AG08396 (cell line): Measurements from ENCODE around the gene NFIB.

Experiments
- DNase-seq: peaks from one replicate; pipeline ENCODE4 v3.0.0; 2012; ENCODE audit warnings: low spot score, mixed read lengths

NFIB gene

DNA sequence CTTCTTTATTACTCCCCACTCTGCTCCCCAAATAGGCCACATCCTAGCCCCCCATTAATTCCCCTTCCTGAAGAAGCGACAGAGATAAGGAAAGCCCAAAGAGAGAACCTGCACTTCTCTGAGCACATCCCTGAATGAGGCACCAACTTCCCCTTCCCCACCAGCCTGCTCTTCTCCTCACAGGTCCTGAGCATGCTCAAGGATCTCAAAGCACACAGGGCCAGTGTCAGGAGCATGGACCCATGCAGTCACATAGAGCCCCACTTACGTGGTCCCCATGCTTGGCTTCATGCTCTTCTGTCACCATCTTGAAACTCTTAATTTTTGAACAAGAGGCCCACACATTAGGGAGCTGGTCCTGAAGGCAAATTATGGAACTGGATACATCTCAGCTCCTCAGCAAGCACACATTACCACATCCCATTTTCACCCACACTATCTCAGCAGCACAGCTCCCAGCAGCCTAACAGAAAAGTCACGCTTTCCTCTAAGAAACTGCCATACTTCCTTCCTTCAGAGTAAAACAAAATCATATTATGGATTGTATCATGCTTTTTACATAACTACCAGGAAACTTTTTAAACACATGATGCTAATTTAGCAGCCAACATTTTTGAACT is 99.8 kb downstream of the NFIB start:
- no peak for DNase-seq

DNA sequence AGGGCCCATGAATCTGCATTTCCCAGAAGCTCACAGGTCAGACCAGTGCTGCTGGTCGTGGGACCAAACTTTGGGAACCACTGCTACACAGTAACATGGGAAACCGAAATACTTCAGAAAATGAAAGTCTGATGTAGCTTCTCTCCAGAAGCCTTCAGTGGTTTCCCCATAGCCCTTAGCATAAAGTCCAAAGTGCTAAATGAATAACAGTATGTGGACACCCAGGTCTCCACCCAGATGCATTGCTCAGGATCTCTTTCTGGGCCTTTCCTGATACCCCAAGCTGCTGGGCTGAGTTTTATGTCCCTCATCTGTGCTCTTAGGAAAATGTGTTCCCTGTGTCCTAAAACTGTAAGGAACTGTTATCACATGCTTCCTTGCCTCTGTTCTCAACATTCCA is 100.4 kb downstream of the NFIB start:
- DNase-seq: no peak

DNA sequence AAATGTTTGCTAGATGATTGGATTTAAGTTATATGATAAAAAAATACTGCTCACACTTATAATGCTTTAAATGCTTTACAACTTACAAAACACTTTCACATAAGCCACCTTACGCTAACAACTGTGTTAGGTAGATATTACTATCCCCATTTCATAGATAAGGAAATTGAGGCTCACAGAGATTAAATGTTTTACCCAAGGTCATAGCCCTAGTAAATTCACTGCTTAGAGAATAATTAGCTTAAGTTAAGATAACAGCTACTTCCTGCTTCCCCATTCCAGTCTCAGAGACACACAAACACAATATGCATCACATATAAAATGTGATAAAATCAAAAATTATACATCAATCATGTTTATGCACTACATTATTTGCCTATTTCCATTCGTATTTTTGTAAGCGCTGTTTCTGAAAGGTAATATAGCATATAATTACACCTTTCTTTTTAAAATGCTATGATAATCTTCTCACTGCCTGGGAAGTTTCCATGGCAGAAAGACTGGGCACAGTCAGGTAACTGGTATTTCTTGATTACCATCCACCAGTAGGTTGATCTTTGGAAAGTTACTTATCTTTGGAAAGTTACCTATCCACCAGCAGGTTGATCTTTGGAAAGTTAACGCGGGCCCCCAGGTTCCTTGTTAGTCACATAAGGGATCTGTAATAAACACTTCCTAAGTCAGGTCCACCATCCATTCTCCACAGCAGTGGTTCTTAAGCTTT is 101.1 kb downstream of the NFIB start:
- no peak for DNase-seq

DNA sequence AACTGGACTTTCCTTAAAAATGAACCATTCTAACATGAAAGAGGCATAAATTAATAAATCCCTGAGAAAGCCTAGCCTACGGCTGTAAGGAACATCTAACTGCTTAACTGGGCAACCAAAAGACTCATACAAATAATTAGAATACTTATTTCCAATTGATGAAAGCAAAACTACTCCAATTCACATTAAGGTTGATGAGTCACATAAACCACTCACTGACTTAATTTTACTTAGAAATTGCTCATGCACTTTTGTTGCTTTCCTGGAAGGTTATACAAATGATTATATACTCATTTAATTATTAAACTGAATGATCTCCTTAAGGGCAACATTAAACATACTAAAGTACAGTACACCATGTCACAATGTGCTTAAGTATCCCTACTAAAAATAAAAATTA is 101.9 kb downstream of the NFIB start:
- DNase-seq: no peak

DNA sequence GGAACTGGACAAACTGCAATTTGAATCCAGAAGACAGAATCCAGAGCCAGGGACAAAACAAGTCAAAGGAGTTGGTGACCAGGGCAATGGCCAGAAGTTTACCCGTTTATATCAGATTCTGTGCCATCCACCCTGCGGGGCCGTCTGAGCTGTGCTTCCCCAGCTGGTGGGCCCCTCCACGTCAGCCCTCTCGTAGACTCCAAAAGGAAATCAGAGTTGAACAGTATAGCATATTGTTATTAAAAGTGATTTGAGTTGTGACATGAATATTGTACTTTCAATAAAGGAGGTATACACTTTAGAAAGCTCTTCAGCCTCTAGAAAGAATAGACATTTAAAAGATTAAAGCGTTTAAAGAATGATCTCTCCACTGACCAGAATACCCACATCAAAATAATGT is 102.4 kb downstream of the NFIB start:
- DNase-seq: no peak

DNA sequence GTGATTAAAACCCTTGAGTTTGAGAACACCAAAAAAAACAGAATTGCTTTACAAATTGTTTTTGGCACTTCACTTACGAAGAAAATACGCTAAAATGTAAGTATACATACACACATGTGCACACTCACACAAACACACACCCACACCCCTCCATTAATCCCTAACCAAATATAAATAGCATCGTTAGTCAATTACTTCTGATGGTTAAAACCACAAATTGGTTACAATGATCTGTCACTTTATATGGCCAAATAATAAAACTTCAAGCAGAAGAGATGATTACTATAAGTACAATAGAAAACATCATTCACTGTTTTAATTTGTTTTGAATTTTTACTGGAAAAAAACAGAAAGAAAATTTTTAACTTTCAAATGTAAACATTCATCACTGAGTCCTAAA is 103.5 kb downstream of the NFIB start:
- no peak for DNase-seq

DNA sequence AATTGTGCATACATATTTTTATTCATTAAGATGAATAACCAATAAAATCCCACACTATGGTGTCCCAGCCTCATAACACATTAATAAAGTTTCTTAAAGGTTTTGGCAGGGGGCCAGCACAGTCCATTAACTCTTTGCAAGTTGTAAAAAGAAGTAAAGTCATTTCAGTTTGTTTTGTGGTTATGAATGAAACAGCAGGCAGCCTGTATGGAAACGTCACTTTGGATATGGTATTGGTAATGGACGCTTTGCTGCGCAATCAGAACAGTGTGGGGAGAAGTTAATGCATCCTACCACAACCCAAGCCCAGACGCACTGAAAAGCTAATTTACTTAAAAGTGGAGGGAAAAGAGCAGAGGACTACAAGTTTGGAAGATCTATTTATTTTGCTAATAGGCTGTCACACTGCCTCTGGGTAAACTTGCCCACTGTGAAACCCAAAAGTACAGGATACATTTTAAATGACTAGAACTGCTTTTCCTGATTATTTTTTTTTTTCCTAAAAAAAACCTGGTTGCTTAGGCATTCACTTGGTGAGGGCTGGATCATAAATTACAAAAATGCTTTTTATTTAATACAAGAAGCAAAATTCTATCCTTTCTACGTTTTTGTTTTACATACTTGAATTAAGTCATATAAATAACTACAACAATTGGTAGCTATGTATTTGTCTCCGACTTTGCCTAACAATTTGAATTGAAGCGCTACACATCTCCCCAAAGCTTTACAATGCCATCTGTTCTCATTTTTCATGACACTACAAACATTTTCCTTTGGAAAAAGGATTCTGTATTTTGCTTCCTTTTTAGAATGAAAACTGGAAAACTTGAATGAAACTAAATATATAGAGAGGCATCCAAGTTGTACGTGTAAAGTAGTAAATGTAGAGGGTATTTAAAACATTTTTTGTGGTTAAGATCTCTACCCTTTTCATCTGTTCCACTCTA is 104.3 kb downstream of the NFIB start:
- DNase-seq: no peak

DNA sequence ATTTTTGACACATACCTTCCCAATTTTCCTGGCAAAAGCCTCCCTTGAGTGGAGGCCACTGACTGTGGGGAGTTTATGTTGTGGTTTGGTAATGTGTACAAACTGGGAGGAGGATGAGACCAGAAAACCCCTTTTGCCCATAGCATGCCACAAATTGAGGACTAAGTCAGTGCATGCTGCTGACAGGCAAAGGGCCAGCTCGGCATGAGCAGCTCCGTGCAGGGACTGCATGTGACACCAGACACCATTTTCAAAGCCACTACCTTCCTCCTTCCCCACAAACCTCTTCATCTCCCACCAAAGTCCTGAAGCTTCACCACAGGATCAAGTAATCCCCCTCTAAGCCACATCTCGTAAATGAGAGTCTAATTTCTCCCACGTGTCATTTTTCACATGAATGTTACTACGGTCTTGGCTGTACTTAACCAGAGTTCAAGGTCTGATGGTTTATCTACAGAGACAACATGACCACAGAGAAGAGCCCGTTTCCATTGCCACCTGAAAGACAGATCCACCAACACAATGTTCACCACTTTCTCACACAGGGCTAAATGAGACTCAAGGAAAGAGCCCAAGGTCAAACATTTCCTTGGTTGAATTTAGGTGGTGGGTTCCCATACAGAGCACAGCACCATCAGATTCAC is 106.5 kb downstream of the NFIB start:
- DNase-seq: no peak

DNA sequence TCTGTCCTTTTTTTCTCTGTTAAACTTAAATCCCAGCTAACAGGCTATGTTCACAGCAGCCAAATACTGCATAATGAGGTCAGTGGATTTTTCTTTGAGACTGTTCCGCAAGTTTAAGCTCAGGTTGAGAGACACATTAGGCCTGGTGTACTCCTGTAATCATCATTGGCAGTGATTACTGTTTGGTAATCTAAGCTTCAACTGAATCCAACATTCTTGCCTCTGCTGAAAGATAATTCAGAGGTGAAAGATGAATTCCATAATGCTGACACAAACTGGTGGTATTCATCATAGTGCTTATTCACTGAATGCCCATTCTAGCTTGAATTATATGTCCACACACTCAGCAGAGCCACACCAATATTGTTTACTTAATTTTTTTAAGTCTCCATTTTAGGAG is 108.5 kb downstream of the NFIB start:
- DNase-seq: peak; percentile 14

DNA sequence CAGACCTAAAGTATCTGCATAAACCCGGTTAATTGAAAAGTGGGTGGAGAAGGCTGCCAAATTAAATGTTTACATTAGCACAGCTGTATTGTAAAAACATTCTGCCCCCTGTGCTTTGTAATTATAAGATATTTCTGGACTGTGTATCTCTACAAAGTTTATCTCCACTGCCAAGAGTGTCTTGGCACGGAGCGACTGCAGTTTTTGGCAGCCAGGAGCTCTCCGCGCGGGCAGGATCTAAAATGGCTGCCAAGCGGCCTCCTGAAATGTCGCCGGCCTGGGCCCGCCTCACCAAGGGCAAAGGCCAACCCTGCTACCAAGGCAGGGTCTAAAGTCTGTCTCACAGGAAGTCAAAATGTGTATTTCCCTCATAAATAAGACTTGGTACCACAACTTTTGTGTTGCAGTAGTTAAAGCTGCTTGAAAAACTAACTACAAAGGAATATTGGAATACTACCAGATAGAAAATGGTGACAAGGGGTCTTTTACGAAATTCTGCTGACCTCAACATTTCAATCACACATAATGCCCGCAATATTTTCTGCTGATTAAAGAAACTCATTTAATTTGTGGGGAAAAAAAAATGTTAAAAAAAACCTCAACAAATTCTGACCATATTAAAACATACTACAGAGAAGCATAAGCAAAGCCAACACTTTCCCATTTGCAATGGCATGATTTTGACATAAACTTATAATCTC is 110.4 kb downstream of the NFIB start:
- DNase-seq: no peak

DNA sequence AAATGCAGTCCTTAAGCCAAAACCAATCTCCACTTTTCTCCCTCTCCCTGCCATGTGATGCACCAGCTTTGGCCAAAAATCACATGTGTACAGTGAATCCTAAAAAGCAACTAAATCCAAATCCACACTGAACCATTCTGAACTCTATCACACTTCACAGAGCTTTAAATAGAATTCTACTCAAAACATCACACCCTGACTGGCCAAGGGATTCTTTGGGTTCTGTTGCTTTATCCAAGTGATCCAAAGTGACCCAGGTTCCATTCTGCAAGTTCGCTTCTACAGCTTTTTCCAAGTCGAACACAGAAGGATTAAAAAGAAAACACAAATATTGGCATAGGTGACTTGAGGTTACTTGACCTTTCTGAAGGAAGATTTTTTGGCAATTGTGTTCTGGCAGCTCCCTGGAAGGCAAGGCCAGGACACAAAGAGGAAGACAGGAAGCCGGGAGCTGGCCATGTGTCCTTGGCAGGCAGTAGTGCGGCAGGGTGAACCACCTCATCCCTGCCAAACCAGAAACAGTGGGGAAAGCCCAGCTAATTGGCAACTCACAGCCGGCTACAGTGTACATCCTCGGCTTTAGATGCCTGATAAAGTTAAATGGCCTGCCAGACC is 115.0 kb downstream of the NFIB start:
- DNase-seq: no peak

DNA sequence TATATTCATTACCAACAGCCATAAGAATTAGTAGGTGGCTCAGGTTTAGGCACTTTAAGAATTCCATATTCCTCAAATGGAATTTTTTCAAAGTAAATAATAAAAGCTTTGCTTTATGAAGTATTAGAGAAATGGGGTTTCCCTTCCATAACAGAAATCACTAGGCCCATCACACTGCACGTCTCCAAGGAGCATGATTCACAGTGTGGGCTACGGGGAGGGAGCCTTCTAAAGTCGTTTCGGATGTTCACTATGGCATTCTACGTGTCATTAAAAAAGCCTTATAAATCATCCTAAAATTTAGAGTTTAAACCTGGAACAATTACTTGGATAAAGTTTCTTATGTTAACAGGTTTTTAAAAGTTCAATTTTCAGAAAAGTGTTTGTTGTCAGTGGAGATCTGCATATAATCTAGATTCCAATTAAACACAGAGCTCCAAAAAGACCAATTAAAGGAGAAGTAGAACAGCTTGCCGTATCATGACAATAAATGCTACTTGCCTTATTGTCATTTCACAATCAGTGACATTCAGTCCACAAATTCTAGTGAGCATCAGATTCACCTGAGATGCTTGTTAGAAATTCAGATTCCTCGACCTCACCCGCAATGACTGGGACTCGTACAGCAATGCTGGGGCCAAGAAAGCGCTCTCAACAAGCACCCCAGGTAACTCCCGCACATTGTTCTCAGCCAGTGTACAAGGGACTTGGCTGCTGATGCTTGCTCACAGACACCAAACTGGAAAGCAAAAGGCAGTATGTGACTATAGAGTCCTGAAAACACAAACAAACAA is 115.7 kb downstream of the NFIB start:
- DNase-seq: no peak

DNA sequence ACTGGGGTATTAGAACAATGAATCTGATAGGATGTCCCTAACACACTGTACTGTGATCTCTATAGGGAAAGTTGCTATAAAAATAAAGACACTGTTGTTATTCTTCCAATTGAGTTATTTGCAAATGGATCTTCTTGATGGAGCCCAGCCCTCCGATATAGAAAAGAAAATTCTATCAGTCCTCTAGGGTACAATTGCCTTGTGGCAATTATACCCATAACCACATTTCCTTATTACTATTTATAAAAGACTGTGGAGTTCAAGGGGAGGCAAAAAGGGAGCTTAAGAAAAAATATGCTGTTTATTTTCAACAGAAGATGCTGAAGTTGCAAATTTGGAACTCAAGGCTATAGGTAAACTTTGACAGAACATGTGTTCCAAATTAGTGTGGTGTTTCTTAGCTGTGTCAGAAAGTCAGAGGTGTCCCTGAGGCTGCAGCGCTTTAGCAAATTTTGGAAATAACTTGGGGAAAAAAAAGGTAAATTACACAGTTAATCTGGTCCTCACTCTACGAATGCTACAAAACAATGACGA is 116.5 kb downstream of the NFIB start:
- DNase-seq: no peak

DNA sequence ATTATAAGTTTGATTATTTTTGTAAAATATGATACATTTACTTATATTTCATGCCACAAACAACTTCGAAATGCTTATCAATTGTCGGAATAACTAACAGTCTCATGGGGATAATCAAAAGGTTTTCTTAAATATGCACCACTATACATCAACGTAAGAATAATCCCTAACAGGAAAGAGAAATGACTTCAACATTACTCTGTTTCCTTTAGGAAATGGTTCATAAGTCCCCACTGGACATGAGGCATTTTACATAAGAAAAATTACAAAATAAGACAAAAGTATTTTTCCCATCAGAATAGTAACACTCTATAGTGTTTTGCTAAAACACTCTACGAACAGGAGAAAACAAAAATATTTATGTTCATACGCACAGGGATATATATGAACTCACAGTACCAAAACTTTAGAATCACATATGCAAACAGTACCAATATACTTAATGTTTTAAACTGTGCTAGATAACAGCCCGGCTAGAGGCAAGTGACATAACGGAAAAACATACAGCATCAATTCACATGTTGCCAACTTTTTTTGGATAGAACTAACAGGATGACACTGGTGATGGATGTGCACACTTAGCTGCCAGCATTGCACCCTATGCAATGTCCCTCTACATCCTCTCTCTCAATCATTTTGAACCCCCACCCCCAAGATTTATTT is 120.5 kb downstream of the NFIB start:
- no peak for DNase-seq

DNA sequence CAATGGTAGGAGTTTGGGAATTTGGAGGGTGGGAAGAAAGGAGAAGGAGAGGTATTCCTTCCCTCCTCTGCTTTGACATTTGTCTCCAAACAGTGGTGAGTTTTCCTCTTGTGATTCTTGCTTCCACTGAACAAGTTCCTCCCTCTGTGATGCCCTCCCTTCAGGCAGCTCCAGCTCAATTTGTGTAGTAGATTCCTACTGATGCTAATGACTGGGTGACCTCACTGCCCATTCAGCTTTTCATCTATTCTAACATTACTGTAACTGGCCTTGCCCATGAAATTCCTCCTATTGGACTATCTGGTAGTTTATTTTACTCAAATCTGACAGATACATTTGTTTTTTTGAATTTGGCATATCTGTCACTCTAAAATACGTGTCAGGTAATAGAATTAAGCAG is 121.4 kb downstream of the NFIB start:
- DNase-seq: no peak

DNA sequence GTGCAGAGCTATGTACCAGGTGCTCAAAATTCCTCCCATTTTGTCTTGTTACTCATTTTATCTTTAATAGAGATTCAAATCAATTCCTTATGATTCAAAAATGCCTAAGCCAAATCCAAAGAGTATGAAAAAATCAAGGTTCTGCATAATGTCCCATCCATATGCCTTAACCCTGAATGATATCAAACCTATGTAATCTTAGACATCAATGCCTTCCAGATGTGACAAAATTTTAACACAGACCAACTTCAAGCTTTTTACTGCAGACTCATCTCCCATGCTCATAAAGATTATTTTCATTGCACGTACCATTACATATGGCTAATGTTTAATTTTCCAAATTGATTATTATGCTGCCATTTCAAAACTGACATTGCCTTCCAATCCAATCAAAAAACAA is 122.4 kb downstream of the NFIB start:
- DNase-seq: no peak

DNA sequence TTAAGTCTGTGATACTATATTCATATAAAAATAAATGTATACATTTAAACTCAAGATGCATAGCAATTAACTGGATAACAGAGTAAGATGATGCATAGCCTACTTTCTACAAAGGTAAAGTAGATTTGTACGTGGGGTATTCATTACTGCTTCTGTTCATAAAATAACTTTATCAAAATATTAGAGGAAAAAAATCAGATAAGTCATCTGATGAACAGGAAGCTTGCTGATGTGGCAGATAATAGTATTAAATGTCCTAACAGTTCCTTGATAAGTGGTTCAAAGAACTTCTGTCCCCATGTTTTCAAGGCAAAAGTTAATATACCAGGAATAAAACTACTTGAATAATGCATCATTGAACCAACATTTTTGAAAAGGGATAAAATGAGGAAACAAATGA is 123.7 kb downstream of the NFIB start:
- no peak for DNase-seq

DNA sequence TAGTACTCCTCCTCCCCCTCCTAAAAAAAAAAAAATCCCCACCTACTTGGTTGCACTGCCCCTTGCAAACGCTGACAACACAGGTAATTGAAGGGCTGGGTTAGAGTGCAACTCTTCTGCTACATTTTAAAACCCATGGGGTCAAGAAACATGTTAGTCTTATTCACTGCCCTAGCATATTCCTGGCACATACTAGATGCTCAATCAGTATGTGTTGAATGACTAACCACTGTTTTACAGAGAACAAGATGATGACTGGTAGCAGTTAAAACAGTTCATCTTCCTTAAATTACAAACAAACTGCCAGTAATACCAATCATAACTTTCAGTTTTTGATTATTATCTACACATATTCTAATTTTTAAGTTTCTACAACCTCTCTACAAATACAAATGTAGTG is 124.4 kb downstream of the NFIB start:
- no peak for DNase-seq

DNA sequence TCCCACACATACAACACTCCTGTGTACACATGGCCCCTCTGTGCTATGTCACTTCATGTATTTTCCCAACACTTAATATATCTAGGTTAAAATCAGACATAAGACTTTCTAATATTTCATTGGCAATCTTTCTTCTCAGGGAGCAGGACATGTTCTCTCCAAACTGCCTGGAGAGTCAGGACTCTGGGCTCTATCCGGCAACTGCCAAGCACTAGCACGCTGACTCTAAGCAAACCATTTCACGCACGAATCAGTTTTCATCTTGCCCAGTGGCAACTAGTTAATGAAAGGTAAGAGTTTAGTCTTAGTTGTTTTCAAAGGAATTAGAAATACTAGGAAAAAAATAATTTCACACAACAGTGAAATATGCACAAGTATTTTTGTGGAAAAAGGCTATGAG is 124.8 kb downstream of the NFIB start:
- no peak for DNase-seq

DNA sequence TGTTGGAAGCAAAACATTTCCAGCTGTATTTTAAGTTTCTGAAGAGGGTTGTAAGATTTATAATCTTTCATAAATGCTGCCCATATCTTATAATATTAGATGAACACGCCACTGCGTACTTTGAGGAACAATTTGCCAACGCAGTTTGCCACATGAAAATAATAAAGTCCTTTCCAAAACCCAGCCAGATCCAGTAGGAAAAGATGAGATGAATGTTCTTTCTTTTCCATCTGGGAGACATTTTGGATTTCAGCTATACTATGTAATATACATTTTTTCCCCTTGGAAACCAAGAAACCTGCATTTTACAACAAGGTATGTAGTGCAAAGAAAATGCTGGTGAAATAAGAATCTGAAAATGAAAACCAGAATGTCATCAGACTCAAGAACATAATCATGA is 125.4 kb downstream of the NFIB start:
- no peak for DNase-seq
